Measurements from ENCODE around the gene DLEC1. TPM values are rescaled to one million over a fixed set of nuclear protein-coding genes. Genes with fewer than 3 reads are reported as not detected.
A peak's percentile ranks its signal among the peaks of the same experiment; 100 is the strongest.

DLEC1 gene
- total and polyA plus RNA-seq, 2 donors (not counting 1 experiment from before 2014, with no cell fraction given), result under 0.01 to 0.02 TPM

DNA sequence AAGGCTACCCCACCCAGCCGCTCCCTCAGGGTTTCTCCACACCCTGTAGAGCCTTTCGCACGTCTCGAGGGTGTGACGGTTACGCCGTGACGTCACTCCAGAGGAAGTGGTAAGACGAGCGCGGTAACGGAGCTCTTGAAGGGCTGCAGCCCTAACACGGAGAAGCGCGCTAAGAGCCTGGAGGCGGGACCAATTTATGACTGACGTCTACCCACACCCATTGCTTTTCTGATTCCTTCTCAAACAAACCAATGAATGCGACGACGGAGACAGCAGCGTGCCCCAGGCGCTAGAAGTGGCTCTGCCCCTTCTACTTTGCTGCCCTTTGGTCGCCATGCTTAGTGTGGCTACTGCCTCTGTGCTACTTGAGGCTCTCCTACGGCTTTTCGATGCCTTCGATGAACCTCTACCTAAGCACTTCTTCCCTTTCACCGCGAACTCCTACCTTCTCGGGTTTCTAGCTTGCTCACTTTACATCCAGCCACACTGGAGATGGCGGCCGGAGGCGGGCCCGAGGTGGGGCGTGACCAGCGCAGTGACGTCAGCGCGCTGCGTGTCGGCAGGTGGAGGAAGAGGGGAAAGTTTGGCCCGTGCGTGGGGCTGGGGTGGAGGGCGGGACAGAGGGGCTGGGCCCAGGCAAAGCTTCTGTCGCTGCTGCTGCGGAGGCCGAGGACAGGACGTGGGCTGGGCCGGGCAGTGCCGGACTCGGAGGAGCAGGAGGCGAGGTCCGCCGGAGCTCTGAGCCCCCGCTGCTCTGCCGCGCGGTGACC, 126.1 kb downstream of the DLEC1 start, which contains the start of gene OXSR1:
Gene OXSR1, plus strand, starts transcription at position 586 of the 770 bp plus-strand sequence. CDS start 340 bp downstream, outside the sequence.
- Histone ChIP-seq H3K9ac (ENCODE audit: insufficient read depth, low read length) (peak within 1 kb of the TSS; percentile 97), H3K4me3 (replicated peaks in 1 of 4; ENCODE audit: control extremely low read depth in 1 of 4, insufficient read depth in 1 of 4, low read depth in 3 of 4, low read length in 4 of 4) (peak within 1 kb of the TSS; percentile 85 to 94 (median 90)), H3K79me2 (ENCODE audit: control insufficient read depth, insufficient read depth, low read length) (peaks cover 46% of the 10 kb centered on the region), H3K9me3 (ENCODE audit: control insufficient read depth, insufficient read depth, low read depth, low read length) (no peaks in the 10 kb centered on the region), H3K27ac (ENCODE audit: insufficient read depth, low read length) (peak within 1 kb of the TSS; percentile 99), H3K4me2 (ENCODE audit: extremely low read depth, insufficient read depth, low read length) (peak within 1 kb of the TSS; percentile 76), H3K4me1 (ENCODE audit: control insufficient read depth, extremely low read depth, insufficient read depth, low read length) (peaks cover 11% of the 10 kb centered on the region), H4K20me1 (ENCODE audit: control insufficient read depth, extremely low read depth, insufficient read depth, low read length) (no peaks in the 10 kb centered on the region), H2AFZ (ENCODE audit: low read length) (peak within 1 kb of the TSS; percentile 99), H3K36me3 (ENCODE audit: control insufficient read depth, insufficient read depth, low read length) (no peaks in the 10 kb centered on the region), H3K27me3 (ENCODE audit: control insufficient read depth, insufficient read depth, low read length) (no peaks in the 10 kb centered on the region)
- DNase-seq (ENCODE audit: low read depth in 2 of 2), result peak; percentile 100
- no peak for TF ChIP-seq EZH2 (IDR thresholded peaks at IDR 0.05; ENCODE audit: low read length, missing control alignments)
- TF ChIP-seq, protein P1, sequence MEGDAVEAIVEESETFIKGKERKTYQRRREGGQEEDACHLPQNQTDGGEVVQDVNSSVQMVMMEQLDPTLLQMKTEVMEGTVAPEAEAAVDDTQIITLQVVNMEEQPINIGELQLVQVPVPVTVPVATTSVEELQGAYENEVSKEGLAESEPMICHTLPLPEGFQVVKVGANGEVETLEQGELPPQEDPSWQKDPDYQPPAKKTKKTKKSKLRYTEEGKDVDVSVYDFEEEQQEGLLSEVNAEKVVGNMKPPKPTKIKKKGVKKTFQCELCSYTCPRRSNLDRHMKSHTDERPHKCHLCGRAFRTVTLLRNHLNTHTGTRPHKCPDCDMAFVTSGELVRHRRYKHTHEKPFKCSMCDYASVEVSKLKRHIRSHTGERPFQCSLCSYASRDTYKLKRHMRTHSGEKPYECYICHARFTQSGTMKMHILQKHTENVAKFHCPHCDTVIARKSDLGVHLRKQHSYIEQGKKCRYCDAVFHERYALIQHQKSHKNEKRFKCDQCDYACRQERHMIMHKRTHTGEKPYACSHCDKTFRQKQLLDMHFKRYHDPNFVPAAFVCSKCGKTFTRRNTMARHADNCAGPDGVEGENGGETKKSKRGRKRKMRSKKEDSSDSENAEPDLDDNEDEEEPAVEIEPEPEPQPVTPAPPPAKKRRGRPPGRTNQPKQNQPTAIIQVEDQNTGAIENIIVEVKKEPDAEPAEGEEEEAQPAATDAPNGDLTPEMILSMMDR (conservative IDR thresholded peaks at IDR 0.05 in 1 of 2, IDR thresholded peaks at IDR 0.05 in 1 of 2; ENCODE audit: low read depth in 1 of 2, low read length in 2 of 2), result no peak

DNA sequence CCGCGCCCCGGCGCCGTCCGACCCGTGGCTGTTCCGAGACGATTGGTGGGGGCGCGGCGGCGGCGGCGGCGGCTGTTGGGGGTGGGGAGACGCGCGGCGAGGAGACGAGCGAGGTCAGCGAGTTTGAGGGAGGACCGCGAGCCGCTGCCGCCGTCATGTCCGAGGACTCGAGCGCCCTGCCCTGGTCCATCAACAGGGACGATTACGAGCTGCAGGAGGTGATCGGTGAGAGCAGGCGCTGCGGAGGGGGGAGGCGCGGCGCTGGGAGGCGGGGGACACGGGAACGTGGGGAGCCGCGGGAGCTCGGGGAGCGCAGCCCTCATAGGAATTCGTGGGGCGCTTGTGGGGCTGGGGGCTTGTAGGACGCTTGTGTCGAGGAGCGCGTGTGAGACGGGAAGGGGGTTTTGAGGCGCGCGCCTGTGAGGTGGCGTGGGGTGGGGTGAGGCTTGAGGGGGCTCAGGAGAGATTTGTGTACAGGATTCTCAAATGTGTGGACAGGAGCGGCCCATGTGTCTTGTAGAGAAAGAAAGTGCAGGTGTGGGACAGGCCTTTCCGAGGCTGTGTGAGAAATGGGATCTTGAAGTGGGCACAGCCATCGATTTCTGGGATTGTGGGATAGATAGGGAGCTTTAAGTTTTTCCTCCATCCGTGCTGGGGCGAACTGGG, 126.8 kb downstream of the DLEC1 start:
- peak in 1 of 2 donors; percentile 11 for DNase-seq (ENCODE audit: low read depth in 2 of 2)
- peak overlapping the region; percentile 97 for H3K9ac ChIP-seq (ENCODE audit: insufficient read depth, low read length)
- H3K4me1 ChIP-seq (ENCODE audit: control insufficient read depth, extremely low read depth, insufficient read depth, low read length), result peaks cover 11% of the 10 kb centered on the region
- no peaks in the 10 kb centered on the region for H4K20me1 ChIP-seq (ENCODE audit: control insufficient read depth, extremely low read depth, insufficient read depth, low read length)
- TF ChIP-seq, protein P1 (conservative IDR thresholded peaks at IDR 0.05 in 1 of 2, IDR thresholded peaks at IDR 0.05 in 1 of 2; ENCODE audit: low read depth in 1 of 2, low read length in 2 of 2), result no peak
- TF ChIP-seq EZH2 (IDR thresholded peaks at IDR 0.05; ENCODE audit: low read length, missing control alignments), result no peak
- H3K79me2 ChIP-seq (ENCODE audit: control insufficient read depth, insufficient read depth, low read length), result peaks cover 53% of the 10 kb centered on the region
- H3K4me3 ChIP-seq (replicated peaks in 1 of 4; ENCODE audit: control extremely low read depth in 1 of 4, insufficient read depth in 1 of 4, low read depth in 3 of 4, low read length in 4 of 4), result peak overlapping the region; percentile 85 to 94 (median 90)
- H3K36me3 ChIP-seq (ENCODE audit: control insufficient read depth, insufficient read depth, low read length), result no peaks in the 10 kb centered on the region
- no peaks in the 10 kb centered on the region for H3K27me3 ChIP-seq (ENCODE audit: control insufficient read depth, insufficient read depth, low read length)
- H2AFZ ChIP-seq (ENCODE audit: low read length), result peak overlapping the region; percentile 70
- H3K9me3 ChIP-seq (ENCODE audit: control insufficient read depth, insufficient read depth, low read depth, low read length), result no peaks in the 10 kb centered on the region
- H3K27ac ChIP-seq (ENCODE audit: insufficient read depth, low read length), result peak overlapping the region; percentile 99
- H3K4me2 ChIP-seq (ENCODE audit: extremely low read depth, insufficient read depth, low read length), result peak overlapping the region; percentile 44

DNA sequence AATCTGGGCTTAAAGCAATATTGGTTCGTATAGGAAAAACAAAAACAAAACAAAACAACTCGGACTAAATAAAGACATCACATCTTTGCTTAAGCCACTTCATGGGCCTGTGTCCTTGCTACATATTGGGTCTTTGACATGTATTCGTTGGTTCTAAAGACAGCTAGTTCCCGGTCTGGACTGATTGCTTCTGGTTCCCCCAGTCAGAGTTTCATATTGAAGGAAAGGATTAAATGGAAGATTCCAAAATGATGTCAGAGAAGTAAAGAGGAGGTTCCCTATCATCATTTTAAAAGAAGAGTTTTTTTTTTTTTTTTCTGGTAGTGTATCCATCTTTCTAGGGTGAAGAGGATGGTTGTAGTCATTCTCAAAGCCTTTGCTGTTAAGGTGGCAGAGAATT, 128.6 kb downstream of the DLEC1 start:
- H3K27me3 ChIP-seq (ENCODE audit: control insufficient read depth, insufficient read depth, low read length), result no peaks in the 10 kb centered on the region
- peak overlapping the region; percentile 85 for H3K4me2 ChIP-seq (ENCODE audit: extremely low read depth, insufficient read depth, low read length)
- no peaks in the 10 kb centered on the region for H3K36me3 ChIP-seq (ENCODE audit: control insufficient read depth, insufficient read depth, low read length)
- H4K20me1 ChIP-seq (ENCODE audit: control insufficient read depth, extremely low read depth, insufficient read depth, low read length), result no peaks in the 10 kb centered on the region
- no peak overlapping the region for H2AFZ ChIP-seq (ENCODE audit: low read length)
- H3K4me3 ChIP-seq (replicated peaks in 1 of 4; ENCODE audit: control extremely low read depth in 1 of 4, insufficient read depth in 1 of 4, low read depth in 3 of 4, low read length in 4 of 4), result peak overlapping the region in 2 of 4 experiments; percentile 24 to 85
- peaks cover 11% of the 10 kb centered on the region for H3K4me1 ChIP-seq (ENCODE audit: control insufficient read depth, extremely low read depth, insufficient read depth, low read length)
- DNase-seq (ENCODE audit: low read depth in 2 of 2), result no peak
- H3K27ac ChIP-seq (ENCODE audit: insufficient read depth, low read length), result peak overlapping the region; percentile 85
- peaks cover 71% of the 10 kb centered on the region for H3K79me2 ChIP-seq (ENCODE audit: control insufficient read depth, insufficient read depth, low read length)
- H3K9ac ChIP-seq (ENCODE audit: insufficient read depth, low read length), result no peak overlapping the region
- H3K9me3 ChIP-seq (ENCODE audit: control insufficient read depth, insufficient read depth, low read depth, low read length), result no peaks in the 10 kb centered on the region
- TF ChIP-seq EZH2 (IDR thresholded peaks at IDR 0.05; ENCODE audit: low read length, missing control alignments), result no peak
